HT1080 (cell line): ENCODE measurements around the gene GIMD1. TPM values are rescaled to one million over a fixed set of nuclear protein-coding genes. Genes with fewer than 3 reads are reported as not detected.
A peak's percentile ranks its signal among the peaks of the same experiment; 100 is the strongest.
"Not testable (repeated sequence)": the region's sequence is repeated elsewhere in the genome, so short reads cannot be mapped to it uniquely, and the experiment has no call there.

ENCODE experiments used
- DNase-seq: peaks from one replicate; pipeline ENCODE4 v3.0.0-alpha.2; 2015; ENCODE audit warnings: low read depth
- total RNA-seq: library from RNA; depleted of rRNA; stranded (reverse); fragments of >200 nt; shearing (Covaris generic); gene quantifications from 2 replicates; pipeline ENCODE4 v1.2.3, GENCODE V29; 2014

The GIMD1 gene
- total RNA-seq, 1 experiment from 2014 or later, result not detected

- DNase-seq, result no peak
Measured at GRCh38 chr4:106353786-106354185, 14.8 kb downstream of the GIMD1 start.

DNA sequence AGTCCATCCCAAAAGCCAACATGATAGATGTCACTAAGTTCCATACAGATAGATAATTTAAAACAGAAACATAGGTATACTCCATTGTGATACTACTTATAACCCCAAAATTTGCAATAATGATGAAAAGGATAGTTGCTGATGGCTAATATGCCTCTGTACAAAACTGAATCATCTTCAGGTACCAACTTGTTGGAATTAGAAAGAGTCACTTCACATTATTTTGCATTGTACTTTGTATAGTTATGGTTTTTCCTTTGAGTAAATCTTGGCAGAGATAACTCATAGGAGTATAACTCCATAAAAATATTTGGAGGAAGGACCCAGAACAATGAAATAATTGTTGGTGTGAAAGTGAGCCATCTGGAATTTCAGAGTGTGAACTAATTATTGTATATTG is 17.6 kb downstream of the GIMD1 start:
- DNase-seq, result no peak

DNA sequence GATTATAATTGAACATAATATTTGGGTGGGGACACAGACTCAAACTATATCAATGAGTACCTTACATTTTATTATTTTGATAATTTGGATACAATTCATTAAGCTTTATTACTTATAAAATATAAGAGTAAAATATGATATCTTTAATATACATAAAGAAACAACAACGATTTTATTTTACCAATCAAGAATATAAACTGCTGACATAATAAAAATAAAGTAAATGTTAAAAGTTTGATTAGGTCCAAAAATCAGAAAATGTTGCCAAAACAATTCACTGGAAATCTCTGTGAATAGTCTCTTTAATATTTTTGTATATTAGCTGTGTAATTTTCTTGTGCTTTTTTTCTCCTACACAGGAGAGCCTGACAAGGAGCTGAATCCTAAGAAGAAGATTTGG is 21.4 kb downstream of the GIMD1 start:
- DNase-seq, result no peak

DNA sequence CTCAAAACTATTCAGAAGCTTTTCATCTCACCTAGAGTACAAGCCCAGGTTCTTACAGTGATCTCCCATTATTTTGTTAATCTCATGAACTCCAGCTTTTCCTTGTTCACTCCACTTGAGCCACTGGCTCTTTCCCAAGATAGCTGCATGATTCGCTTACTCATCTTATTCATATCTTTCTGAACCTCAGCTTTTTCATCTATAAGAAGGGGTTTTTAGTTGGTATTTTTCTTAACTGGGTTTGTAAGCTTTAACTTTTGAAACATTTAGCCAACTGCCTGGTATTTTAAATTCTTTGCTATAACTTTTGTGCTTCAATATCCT is 24.0 kb downstream of the GIMD1 start:
- DNase-seq, result peak; percentile 30

- DNase-seq, result no peak
Measured at GRCh38 chr4:106343865-106344646, 24.5 kb downstream of the GIMD1 start.

DNA sequence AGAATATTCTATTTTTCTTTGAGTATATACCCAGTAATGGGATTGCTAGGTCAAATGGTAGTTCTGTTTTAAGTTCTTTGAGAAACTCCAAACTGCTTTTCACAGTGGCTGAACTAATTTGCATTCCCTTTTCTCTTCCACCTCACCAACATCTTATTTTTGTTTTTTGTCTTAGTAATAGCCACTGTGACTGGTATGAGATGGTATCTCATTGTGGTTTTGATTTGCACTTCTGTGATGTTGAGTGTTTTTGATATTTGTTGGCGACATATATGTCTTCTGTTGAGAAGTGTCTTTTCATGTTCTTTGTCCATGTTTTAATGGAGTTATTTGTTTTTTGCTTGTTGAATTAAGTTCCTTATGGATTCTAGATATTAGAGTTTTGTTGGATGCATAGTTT is 27.8 kb downstream of the GIMD1 start:
- no peak for DNase-seq

DNA sequence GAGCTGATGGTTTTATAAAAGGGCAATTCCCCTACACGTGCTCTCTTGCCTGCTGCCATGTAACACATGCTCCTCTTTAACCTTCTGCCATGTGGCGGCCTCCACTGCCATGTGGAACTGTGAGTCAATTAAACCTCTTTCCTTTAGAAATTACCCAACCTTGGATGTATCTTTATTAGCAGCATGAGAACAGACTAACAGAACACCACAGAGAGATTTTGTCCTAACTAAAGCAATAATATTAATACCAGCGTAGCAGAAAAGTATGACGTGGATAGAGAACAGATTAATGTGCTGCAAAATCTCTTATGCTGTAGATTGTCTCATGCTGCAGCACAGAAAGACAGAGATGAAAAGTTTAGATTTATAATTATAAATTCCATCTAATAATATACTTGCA is 29.1 kb downstream of the GIMD1 start:
- no peak for DNase-seq

DNA sequence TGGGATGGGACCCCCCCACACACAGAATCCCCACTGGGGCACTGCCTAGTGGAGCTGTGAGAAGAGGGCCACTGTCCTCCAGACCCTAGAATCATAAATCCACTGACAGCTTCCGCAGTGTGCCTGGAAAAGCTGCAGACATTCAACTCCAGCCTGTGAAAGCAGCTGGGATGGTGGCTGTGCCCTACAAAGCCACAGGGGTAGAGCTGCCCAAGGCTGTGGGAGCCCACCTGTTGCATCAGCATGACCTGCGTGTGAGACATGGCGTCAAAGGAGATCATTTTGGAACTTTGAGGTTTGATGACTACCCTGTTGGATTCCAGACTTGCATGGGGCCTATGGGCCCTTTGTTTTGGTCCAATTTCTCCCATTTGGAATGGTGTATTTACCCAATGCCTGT is 29.9 kb downstream of the GIMD1 start:
- no peak for DNase-seq

GRCh38 chr4:106337916-106338315 is 30.7 kb downstream of the GIMD1 start:
- DNase-seq, result no peak

GRCh38 chr4:106336618-106337017 is 32.0 kb downstream of the GIMD1 start:
- DNase-seq, result no peak

GRCh38 chr4:106334741-106335470 is 33.7 kb downstream of the GIMD1 start:
- DNase-seq, result no peak

- no peak for DNase-seq
Measured at GRCh38 chr4:106333186-106333585, 35.4 kb downstream of the GIMD1 start.

DNA sequence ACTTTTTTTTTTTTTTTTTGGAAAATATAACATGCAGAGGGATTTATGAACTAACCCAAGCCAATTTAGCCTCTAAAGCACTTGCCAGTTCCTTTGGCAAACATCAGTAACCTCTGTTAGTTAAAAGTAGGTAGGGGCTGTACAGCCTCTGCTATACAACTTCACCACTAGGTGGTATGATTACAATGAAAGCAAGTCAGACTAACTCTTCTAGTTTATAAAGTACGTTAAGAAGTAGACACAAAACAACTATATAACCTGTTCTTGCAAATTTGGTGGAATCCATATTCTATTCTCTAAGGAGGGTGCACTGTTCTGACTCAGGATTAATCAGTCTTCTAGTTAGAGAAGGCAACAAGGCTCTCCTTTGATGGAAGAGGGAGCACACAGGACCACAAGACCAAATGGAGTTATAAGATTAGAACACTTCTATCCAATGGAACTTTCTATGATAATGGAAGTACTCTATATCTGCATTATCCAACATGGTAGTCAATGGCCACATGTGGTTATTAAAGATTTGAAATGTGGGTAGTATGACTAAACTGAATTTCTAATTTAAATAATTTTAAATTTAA is 39.4 kb downstream of the GIMD1 start:
- peak; percentile 41 for DNase-seq

- DNase-seq, result no peak
Measured at GRCh38 chr4:106325800-106326199, 42.8 kb downstream of the GIMD1 start.

- no peak for DNase-seq
Measured at GRCh38 chr4:106323119-106323518, 45.5 kb downstream of the GIMD1 start.

GRCh38 chr4:106321814-106322213 is 46.8 kb downstream of the GIMD1 start:
- not testable (repeated sequence) for DNase-seq

DNA sequence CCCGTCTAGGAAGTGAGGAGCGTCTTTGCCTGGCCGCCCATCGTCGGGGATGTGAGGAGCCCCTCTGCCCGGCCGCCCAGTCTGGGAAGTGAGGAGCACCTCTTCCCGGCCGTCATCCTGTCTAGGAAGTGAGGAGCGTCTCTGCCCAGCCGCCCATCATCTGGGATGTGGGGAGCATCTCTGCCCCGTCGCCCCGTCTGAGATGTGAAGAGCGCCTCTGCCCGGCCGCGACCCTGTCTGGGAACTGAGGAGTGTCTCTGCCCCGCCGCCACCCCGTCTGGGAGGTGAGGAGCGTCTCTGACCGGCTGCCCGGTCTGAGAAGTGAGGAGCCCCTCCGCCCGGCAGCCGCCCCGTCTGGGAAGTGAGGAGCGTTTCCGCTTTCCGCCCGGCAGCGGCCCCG is 47.4 kb downstream of the GIMD1 start:
- DNase-seq, result not testable (repeated sequence)

DNA sequence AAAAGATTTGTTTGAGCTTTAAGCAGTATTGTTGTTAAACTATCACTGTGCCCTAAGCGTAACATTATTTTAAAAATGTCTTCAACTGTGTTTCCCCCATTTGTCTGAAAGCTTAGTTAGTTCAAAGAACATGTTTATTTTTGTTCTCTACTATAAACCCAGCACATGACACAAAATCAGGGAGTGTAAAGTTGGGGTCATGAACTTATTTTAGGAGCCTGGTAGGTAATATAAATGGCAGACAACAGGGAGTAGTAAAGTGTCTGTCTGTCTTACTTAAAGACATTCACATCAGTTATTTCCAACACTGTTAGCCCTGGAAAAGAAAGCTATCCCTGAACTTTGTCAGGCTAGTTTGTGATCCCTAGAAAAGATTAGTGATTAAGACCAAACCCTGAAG is 48.3 kb downstream of the GIMD1 start:
- DNase-seq, result no peak

GRCh38 chr4:106318511-106318910 is 50.1 kb downstream of the GIMD1 start:
- no peak for DNase-seq

DNA sequence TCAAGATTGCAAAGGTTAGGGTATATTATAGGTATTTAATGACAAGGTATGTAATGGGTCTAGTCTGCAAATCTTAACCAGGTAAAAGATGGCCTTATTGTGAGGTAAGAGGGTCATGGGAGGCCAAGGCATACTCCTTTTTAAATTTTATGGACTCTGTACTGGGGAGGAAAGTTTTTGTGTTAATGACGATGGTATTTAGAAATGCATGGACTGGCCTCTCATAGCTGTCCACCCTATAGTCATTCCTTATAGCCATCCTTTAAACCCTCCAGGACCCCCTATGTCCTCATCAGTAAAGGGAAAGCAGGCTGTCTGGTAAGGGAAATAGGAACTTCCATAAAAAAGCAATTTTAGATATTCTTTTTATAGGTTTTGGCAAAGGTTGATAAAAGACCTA is 50.8 kb downstream of the GIMD1 start:
- no peak for DNase-seq

DNA sequence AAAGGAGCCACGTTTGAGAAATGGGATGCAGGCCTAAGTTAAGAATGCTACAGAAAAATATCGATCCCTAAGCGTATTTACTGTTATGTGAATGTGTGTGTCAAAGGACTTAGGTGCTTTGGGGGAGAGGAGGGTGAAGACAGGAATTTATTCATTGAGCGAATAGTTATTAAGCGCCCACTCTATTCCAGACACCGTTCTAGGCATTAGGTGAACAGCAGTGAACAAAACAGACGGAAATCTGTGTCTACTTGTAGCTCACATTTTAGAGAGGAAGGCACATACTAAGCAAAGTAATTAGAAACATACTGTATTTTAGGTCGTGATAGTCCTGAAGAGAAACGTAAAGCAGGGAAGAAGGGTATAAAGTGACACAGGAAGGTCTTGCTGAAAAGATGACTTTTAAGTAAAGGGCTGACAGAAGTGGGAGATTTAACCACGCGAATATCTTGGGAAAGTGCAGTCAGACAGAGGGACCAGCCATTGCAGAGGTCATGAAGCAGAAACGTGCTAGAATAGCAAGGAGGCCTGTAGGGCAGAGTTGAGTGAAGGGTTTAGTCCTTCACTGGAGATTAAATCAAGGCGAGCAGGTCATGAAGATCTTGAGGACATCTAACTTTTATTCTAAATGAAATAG is 51.7 kb downstream of the GIMD1 start:
- no peak for DNase-seq
